GM19240 (cell line): ENCODE data around the gene FHOD3.

Experiments used
- DNase-seq: peaks from one replicate; pipeline ENCODE4 v3.0.0; 2011; ENCODE audit warnings: low spot score; ENCODE audit not compliant: insufficient read length

FHOD3 gene

DNA sequence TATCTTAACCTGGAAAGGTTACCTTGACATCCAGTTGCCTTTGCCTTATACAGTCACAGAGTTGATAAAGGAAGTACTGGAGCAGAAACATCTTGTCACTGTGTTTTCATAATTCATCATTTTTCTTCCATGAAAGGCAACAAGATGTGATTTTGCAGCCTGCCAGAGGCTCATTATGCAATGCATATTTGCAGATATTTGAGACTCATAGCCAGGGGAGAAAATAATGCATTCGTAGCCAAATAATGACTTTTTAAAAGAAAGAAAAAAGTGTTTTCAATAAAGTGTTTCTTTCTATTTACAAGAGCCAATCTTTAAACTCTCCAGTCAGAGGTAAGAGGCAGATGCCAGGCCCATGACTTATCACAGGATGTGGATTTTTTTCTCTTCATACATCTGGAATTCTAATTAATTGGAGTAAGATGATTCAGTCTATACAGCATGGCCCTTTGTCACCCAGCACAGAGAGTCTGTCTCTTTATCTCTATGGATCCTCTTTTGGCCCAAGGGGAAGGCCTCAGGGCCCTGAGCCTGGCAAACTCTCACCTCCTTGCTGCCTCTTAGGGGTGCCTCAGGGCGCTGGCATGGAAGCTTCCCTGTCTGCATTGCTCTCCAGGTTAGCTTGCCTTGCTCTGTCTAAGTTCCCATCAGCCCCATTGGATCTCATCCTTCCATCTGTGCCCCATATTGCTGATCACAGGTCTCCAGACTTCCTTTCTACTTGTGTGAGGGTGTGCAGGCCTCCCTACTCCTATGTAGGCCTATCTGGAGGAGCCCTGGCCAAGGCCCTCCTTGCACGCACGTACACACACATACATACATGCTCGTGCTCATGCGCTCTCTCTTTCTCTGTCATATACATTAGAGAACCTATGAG, 283.6 kb downstream of the FHOD3 start:
- DNase-seq: no peak

- DNase-seq: no peak
These were observed 285.7 kb downstream of the FHOD3 start for GRCh38 chr18:36582988-36583745.

- DNase-seq: no peak
These were observed 292.5 kb downstream of the FHOD3 start for GRCh38 chr18:36589857-36590543.

- no peak for DNase-seq
These were observed 293.4 kb downstream of the FHOD3 start for GRCh38 chr18:36590621-36591580.

DNA sequence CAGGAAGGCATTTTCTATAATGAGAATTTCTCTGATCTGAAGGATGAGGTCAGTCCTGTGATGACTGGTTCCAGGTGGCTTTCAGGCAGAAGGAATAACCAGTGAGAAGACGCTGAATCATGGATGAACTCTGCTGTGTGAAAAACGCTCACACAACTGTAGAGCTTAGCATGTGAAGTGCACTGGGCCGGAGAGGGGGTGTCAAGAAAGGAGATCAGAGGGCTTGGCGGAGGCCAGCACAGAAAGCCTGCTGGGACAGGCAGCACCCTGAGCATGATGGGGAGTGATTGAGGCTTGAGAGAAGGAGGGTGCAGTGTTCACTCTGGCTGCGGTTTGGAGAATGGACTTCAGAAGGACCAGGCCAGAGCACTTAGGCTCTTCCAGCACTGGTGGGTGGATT, 294.8 kb downstream of the FHOD3 start:
- no peak for DNase-seq

DNA sequence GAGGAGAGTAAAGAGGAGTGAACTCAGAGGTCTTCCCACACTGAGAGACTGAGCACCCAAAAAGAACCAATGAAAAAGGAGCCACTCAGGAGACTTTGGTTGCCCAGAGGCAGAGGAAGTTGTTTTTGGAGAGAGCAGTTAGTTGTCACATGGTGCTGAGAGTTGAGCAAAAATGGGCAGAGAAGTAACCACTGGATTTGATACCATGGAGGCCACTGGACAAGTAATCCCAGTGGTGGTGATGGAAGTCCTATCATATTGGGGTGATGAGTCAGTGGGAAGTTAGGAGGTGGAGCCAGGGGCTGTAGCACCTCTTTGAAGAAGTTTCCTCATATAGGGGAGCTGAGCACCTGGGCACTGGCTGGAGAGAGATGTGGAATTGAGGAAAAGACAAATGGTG, 295.5 kb downstream of the FHOD3 start:
- no peak for DNase-seq

GRCh38 chr18:36593641-36594040, 296.1 kb downstream of the FHOD3 start:
- no peak for DNase-seq

GRCh38 chr18:36594621-36595020, 297.1 kb downstream of the FHOD3 start:
- no peak for DNase-seq

- DNase-seq: no peak
These were observed 297.7 kb downstream of the FHOD3 start for GRCh38 chr18:36595046-36595817.

DNA sequence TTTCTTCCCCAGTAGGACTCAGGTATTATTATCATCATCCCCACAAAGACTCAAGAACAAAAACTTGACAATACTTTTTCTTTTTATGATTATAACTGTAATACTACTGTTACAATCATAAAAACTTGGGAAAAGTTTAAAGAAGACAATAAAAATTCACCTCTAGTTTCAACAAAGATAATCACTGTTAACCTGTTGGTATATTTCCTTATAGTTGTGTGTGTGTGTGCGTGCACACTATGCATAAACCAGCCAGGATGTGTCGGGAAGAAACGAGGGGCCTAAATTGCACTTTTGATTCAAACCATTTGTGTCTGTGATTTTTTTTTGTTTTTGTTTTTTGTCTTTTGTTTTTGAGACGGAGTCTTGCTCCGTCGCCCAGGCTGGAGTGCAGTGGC, 298.3 kb downstream of the FHOD3 start:
- DNase-seq: no peak

DNA sequence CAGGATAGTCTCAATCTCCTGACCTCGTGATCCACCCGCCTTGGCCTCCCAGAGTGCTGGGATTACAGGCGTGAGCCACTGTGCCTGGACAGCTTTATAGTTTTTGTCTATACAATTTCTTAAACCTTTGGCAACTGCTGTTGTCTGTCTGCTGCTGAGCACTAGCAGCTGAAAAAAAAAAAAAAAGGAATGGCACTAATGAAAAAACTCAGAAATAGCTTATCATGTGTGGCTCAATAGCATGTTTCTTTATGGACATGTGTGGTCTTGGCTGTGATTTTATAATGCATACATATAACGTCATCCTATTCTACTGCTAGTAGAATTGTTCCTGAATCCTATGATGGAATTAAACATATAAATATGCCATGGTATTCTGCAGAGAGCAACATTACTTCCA, 300.1 kb downstream of the FHOD3 start:
- no peak for DNase-seq

GRCh38 chr18:36600548-36600947, 303.0 kb downstream of the FHOD3 start:
- DNase-seq: no peak

- no peak for DNase-seq
These were observed 303.8 kb downstream of the FHOD3 start for GRCh38 chr18:36601316-36601715.

- no peak for DNase-seq
These were observed 304.6 kb downstream of the FHOD3 start for GRCh38 chr18:36602071-36602470.

GRCh38 chr18:36602620-36603019, 305.1 kb downstream of the FHOD3 start:
- no peak for DNase-seq

DNA sequence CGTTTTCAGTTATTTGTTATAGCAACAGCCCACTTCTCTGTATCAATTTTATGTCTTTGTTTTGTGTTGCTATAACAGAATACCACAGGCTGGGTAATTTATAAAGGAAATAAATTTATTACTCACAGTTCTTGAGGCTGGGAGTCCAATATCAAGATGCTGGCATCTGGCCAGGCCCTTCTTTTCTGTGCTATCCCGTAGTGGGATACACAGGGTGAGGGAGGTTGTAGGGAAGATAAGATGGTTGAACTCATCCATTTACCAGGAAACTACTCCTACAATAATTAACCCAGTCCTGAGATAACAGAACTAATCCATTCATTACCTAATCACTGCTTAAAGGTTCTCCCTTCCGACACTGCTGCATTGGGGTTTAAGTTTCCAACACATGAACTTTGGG, 310.6 kb downstream of the FHOD3 start:
- no peak for DNase-seq

DNA sequence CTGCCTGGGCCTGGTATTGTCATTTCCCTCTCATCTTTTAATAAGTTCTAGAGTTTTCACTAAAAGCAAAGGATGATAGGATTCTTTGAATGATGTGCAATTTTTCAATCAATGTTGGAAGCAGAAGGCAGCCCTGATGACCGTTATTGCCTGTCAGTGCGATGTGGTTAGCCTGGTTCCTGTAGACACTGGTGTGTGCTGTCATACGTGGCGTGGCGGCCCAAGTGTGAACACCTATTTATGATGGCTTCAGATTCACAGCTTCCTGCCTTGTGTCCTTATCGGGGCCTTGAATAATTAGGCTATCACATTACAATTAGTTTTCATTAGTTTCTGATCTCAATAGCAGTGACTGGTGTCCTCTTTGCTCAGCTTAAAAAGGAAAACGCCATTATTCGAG, 312.7 kb downstream of the FHOD3 start:
- no peak for DNase-seq

GRCh38 chr18:36610661-36611060, 313.1 kb downstream of the FHOD3 start:
- DNase-seq: no peak

- no peak for DNase-seq
These were observed 315.6 kb downstream of the FHOD3 start for GRCh38 chr18:36613069-36613468.

DNA sequence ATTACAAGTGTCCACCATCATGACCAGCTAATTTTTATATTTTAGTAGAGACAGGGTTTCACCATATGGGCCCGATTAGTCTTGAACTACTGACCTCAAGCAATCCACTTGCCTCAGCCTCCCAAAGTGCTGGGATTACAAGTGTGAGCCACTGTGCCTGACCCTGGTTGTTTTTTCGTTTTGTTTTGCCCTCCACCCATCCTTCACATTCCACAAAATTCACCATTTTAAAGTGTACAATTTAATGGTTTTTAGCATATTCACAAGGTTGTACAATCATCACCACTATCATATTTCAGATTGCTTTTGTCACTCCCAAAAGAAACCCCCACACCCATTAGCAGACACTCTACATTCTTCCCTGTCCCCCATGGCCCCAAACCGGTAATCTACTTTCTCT, 316.3 kb downstream of the FHOD3 start:
- DNase-seq: no peak
